ENCODE data around the gene MAGEF1.

MAGEF1 gene

DNA sequence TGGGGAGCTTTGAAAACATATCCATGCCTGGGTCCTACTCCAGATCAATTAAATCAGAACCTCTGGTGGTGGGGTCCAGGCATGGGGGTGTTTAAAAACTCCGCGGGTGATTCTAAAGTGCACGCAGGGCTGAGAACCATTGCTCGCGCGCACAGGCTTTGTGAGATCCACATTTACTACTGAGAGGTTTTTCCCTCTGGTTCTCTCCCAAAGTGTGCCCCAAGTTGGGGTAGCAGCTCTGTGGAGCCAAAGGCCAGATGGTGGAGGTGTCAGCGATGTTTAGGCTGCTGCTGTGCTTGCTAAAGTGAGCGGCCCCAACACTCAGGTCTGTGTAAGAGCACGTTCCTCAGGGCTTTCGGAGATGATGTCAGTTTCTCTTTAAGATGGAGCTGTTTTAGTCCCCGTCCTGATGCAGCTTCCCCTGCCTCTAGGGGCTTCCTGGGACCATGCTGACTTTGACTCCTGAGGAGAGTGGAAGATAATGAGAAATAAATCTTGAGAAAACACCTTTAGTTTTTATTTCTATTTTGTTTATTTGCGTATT, 13.4 kb upstream of the MAGEF1 start:
- DNase-seq (ENCODE audit: low read depth in 2 of 2), result no peak

GRCh38 chr3:184724699-184725098, 12.8 kb upstream of the MAGEF1 start:
- no peak for DNase-seq (ENCODE audit: low read depth in 2 of 2)

GRCh38 chr3:184719709-184720108, 7.8 kb upstream of the MAGEF1 start:
- no peak for DNase-seq (ENCODE audit: low read depth in 2 of 2)

DNA sequence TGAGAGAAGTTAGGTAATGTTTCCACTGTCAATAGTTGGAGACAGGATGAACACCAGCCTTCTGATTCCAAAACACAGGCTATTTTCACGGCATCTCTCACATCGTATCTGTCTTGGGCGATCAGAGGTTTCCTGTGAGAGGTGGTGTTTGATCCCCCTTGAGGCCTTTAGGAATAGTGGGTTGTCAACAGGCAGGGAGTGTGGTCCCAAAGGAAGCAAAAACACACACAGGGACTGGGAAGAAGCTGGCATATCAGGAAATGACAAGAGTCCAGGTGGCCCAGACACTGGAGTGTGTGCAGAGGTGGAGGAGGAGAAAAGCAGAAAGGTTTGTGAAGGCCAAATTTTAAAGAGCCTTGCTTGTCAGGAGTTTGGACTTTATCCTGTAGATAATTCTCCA, 6.6 kb upstream of the MAGEF1 start:
- DNase-seq (ENCODE audit: low read depth in 2 of 2), result no peak

GRCh38 chr3:184717399-184717983, 5.6 kb upstream of the MAGEF1 start:
- DNase-seq (ENCODE audit: low read depth in 2 of 2), result no peak

GRCh38 chr3:184716622-184717398, 4.9 kb upstream of the MAGEF1 start:
- no peak for DNase-seq (ENCODE audit: low read depth in 2 of 2)

DNA sequence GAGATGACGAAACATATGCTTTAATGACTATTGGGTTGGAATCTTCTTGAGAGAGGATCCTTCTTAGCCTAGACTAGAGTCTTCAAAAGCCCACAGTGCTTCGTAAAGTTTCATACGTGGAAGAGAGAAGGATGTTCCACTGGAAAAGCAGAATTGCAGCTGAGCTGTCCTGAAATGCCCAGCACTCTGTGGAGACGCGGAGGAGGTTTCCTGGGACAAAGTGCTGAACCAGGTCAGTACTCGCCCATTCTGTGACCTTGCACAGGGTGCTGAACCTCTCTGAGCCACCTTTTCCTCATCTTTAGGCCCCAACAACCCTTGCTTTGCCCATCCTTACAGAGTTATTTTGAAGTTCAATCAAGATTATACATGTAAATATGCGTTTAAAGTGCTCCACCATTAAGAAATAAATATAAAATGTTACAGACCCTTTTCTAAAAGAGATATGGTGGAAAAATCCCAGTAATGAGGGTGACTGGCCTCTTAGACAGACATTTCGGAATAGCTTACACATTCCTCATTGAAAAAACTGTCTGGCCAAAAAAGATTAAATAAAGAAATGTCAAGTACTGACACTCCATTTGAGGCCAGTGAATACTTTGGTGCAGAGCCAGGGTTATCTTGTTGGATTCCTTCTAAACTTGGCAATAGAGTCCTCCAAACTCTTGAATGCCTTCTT, 4.2 kb upstream of the MAGEF1 start:
- DNase-seq (ENCODE audit: low read depth in 2 of 2), result no peak

GRCh38 chr3:184713521-184713920, 1.7 kb upstream of the MAGEF1 start:
- DNase-seq (ENCODE audit: low read depth in 2 of 2), result no peak

- no peak for DNase-seq (ENCODE audit: low read depth in 2 of 2)
These were observed 1.1 kb upstream of the MAGEF1 start for GRCh38 chr3:184713040-184713355.

GRCh38 chr3:184712248-184713039, 580 bp upstream of the MAGEF1 start:
- DNase-seq (ENCODE audit: low read depth in 2 of 2), result no peak

GRCh38 chr3:184710870-184711492, 883 bp downstream of the MAGEF1 start:
- DNase-seq (ENCODE audit: low read depth in 2 of 2), result no peak

DNA sequence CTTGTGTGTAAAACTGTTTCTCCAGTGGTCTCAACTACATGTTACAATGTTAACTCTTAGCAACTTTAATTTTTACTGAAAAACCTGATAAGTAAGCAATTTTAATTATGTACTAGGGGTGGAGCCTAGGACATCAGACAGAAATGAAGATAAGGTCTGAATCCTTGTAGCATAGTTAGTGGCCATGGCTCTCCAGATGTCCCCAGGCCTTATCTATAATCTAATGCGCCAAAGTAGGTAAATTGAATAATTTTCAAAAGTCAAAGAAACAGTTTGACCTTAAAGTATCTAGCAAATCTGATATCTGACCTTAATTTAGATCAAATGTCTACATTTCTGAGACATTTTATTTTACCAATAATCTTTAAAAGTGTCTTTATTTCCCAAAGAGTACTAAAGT, 8.2 kb downstream of the MAGEF1 start:
- no peak for DNase-seq (ENCODE audit: low read depth in 2 of 2)

DNA sequence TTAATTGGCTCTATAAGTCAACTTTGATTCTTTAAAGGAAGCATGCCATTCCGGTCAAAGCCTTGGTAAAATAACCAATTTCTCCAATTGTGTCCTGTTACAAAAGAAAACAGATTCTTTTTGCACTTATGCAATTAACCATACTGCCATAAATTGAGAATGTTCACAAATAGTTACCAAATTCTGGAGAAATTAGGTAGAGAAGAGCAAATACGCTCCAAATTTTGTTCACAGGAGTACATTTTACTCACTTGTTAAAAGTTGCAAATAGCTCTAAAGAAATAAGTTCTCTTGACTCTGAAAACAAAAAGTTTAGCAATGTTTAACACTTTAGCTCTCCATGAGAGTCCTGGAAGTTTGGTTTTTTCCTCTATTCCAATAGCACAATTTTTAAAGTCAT, 11.1 kb downstream of the MAGEF1 start:
- no peak for DNase-seq (ENCODE audit: low read depth in 2 of 2)

DNA sequence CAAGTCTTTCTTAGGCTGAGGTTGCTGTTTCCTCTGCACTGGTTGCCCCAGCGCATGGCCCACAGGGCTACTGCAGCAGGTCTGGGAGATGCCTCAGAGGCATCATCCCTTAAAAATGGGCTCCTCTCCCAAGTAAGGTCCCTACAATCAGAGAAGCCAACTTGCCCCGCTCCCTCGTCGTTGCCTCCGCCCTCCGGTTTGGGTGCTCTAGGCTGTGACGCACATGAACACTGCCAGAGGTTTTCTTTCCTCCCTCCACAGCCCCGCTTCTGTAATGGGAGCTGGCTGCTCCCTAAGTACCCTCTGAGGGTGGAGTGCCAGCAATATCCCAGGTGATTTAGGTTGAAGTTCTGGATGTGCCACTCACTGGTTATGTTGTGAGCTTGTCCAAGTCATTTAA, 14.0 kb downstream of the MAGEF1 start:
- no peak for DNase-seq (ENCODE audit: low read depth in 2 of 2)

DNA sequence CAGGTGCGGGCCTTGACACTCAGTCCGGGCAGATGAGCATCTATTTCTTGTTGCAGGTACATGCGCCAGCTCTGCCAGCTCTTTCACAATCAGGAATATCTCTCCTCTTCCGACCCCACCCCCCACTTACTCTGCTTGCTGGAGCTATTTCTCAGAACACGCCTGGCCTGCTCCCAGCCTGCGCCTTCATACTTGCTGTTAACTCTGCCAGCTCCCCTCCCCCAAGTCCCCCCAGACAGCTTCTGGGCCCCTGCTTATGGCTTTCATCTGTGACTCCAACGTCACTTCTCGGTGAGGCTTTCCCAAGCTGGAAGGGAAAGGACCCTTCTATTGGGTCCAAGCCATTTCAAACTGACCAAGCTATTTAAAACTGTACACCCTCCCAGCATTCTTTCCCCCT, 15.2 kb downstream of the MAGEF1 start:
- no peak for DNase-seq (ENCODE audit: low read depth in 2 of 2)

- no peak for DNase-seq (ENCODE audit: low read depth in 2 of 2)
These were observed 17.1 kb downstream of the MAGEF1 start for GRCh38 chr3:184694716-184695115.

GRCh38 chr3:184694133-184694665, 17.7 kb downstream of the MAGEF1 start:
- no peak for DNase-seq (ENCODE audit: low read depth in 2 of 2)

GRCh38 chr3:184693011-184693975, 18.6 kb downstream of the MAGEF1 start:
- no peak for DNase-seq (ENCODE audit: low read depth in 2 of 2)

DNA sequence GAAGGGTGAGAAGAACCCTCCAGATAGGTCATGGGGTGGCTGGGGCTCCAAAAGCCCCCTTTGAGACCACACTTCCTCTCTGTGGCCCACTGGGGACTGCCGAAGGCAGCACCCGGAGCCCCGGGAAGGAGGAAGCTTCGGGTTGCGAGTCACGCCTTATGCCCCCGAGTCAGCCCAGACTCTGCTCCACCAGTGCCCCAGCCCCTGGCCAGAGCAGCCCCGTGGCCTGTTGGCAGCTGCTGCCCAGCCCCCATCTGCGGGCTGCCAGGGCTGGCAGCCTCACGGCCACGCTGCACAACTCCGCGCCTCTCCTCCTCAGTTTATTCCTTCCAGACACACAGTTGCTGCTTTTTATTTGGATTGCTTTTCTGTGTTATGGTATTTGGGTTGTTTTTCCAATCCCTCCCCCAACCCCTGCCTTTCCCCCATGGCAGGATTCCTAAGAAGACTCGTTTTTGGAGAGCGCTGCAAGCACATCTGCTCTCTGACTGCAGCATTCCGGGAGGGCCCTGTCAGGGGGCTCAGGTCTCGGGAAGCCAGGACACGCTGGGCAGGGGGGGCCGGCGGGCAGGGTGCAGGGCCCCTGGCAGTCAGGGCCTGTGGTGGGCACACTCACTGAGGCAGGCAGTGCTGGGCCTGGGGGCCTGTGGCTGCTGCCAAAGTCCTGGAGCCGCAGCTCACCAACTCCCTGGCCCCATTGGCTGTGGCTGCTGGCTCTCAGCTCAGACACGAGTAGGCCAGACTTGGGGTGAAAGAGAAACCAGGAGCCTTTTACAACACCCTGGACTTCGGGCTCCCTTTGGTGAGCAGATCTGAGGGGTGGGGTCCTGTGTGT, 20.2 kb downstream of the MAGEF1 start:
- no peak for DNase-seq (ENCODE audit: low read depth in 2 of 2)

Measured in stimulated activated CD8-positive, alpha-beta memory T cell treated with anti-CD3 and anti-CD28 coated beads, Interleukin-2, amount 100 ng/mL, for 48 hours (primary cell).